Stimulated activated CD4-positive, alpha-beta T cell treated with anti-CD3 and anti-CD28 coated beads, Interleukin-12 subunit alpha, Interleukin-12 subunit beta, amount 100 ng/mL, for 48 hours (primary cell): ENCODE data around the gene AP3S2.
"Not testable (repeated sequence)": the region's sequence is repeated elsewhere in the genome, so short reads cannot be mapped to it uniquely, and the experiment has no call there.

Experiments
- DNase-seq, 3 donors: peaks; one replicate each; pipeline ENCODE4 v3.0.0-alpha.2; 2020; ENCODE audit warnings: low read depth in 2 of 3, low spot score in 1 of 3

Gene AP3S2

GRCh38 chr15:89869490-89869889, 24.3 kb downstream of the AP3S2 start:
- not testable (repeated sequence) for DNase-seq

- DNase-seq: no peak
Measured at GRCh38 chr15:89864958-89865739, 28.6 kb downstream of the AP3S2 start.

DNA sequence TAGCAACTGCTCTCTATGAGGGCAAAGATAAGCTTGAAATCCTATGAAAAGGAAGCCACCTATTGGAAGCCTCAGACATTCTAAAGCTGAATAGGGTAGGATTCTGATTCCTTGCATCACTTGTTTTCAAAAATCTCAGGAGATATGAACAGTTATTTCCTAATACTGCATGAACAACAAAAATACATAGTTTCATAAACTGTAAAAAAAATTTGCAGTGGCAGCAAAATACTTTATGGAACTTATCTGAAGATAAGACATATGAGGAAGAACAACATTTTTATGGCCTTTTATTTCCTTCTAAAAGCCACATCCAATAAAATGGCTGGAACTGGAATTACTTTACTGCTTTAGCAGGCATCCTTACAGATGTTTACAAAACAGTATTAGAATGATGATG, 29.9 kb downstream of the AP3S2 start:
- no peak for DNase-seq

DNA sequence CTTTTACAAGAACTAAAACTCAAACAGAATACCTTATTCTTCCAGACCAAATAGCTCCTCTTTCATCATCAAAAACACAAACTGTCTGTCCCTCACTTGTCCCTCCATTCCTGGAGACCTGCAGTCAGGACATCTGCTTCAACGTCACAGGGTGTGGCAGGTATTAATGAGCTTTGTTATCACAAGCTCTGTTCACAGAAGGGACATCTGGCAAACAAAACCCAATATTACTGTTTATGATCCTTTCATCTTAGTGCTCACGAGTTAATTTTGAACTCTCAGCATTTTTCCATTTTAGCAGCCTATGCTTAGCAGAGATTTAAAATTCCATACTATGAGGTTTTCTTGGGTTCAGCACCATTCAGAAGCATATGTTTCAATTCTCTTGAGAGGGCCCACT, 32.9 kb downstream of the AP3S2 start:
- DNase-seq: no peak

- DNase-seq: no peak
Measured at GRCh38 chr15:89860431-89860830, 33.4 kb downstream of the AP3S2 start.

GRCh38 chr15:89858661-89859458, 34.9 kb downstream of the AP3S2 start:
- no peak for DNase-seq

DNA sequence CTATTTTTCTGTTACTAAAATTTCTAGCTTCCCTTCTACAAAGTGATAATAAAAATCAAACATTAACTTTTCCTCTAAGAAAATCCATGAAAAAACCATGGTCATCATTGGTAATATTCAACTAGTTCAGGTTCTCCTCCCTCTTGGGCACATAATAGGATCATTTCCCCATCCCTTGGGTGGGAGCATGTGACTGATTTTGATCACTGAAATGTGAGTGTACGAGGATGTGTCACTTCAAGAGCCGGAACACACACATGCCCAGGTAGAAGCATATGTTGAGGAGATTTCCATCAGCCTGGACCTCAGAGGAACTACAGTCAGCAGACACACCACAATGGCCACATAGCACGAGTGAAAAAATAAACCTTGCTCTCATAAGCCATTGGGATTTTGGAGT, 36.1 kb downstream of the AP3S2 start:
- no peak for DNase-seq

GRCh38 chr15:89855948-89856347, 37.8 kb downstream of the AP3S2 start:
- DNase-seq: no peak

GRCh38 chr15:89854863-89855262, 38.9 kb downstream of the AP3S2 start:
- DNase-seq: not testable (repeated sequence)

- no peak for DNase-seq
Measured at GRCh38 chr15:89852342-89852995, 41.3 kb downstream of the AP3S2 start.

DNA sequence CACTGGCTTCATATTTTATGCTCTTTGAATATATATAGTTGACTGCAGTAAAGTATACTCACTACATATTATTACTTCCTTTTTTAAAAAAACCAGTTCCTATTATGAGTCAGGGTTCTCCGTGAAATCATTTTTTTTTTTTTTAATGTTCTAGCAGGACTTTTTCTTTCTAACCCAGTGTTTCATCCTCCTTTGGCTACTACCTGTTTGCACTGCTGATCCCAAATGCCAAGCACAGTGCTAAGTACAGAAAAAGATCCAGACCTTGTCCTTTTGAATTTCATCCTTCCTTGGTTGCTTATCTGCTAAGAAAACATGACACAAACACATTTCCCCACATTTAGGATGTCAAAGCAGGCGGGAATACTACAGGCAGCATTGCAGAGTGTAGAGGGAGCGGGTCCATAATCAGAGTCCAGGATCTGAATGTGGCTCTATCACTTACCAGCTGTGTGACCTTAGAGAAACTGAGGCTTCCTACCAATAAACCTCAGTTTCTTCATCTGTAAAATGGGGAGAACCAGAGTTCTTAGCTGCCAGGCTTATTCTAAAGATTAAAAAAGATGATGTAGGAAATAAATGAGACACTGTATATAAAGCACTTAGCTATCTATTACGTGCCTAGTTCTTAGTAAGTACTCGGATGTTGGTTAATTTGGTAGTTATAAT, 42.0 kb downstream of the AP3S2 start:
- no peak for DNase-seq

GRCh38 chr15:89848970-89849292, 44.9 kb downstream of the AP3S2 start:
- no peak for DNase-seq

DNA sequence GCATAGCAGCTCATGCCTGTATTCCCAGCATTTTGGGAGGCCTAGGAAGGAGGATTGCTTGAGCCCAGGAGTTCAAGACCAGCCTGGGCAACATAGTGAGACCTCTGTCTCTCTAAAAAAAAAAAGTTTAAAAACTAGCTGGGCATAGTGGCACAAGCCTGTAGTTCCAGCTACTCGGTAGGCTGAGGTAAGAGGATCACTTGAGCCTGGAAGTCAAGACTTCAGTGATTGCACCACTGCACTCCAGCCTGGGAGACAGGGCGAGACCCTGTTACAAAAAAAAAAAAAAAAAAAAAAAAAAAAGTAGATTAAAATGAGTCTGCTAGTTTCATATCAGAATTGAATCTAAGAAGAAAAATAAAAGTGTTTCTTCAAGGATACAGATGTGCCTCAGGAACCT, 46.7 kb downstream of the AP3S2 start:
- DNase-seq: no peak

GRCh38 chr15:89845305-89845893, 48.4 kb downstream of the AP3S2 start:
- no peak for DNase-seq

DNA sequence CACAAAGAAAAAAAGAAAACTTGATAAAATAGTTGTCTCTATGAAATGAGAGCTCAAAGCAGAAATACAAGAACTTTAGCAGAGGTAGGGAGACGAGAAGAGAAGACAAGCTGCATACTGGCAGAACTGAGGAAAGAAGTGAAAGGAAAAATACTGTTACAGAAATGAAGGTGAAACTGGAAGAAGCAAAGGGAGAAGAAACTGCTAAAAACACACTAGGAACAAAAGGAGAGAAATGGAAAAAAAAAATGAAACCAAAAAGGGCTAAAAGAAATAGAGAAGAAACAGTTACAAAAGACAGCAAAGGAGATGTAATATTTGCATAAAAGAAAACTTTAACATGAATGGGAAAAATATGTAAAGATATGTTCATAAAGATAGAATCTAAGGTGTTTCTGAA, 51.8 kb downstream of the AP3S2 start:
- DNase-seq: no peak

GRCh38 chr15:89841306-89841705, 52.5 kb downstream of the AP3S2 start:
- DNase-seq: no peak

DNA sequence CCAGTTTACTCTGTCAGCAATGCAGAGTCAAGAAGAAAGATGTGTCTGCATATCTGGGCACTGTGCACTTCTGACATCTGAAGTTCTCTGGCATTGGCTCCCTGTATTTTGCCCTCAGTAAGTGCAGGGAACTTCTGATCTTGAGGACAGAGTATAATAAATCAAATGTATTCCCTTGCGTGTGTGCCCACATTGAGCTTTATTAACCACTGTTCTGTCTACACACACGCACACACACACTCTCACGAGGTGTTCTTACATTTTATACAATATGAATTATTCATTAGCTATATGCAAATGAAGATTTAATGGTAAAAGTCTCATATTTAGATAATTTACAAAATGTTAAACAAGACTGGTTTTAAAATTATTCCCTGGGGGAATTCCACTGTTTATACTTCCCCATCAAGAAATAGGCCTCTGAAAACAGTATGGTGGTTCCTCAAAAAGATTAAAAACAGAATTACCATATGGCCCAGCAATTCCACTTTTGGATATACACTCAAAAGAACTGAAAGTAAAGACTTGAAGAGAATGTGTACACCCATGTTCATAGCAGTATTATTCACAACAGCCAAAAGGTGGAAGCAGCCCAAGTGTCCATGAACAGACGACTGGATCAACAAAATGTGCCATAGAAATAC, 54.5 kb downstream of the AP3S2 start:
- DNase-seq: no peak

DNA sequence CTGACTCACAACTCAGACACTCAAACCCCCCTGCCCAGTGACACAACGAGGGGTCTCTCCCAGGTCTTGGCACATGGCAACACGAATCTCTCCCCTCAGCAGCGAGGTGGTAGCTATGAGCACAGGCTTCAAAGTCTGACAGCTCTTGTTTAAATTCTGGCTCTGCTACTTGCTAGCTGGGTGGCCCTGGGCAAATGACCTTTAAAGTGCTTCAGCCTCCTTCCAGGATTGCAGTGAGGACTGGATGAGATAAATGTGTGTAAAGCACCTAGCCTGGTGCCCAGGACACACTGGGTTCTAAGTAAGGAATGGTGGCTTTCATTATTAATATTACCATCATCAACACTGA, 56.0 kb downstream of the AP3S2 start:
- no peak for DNase-seq

DNA sequence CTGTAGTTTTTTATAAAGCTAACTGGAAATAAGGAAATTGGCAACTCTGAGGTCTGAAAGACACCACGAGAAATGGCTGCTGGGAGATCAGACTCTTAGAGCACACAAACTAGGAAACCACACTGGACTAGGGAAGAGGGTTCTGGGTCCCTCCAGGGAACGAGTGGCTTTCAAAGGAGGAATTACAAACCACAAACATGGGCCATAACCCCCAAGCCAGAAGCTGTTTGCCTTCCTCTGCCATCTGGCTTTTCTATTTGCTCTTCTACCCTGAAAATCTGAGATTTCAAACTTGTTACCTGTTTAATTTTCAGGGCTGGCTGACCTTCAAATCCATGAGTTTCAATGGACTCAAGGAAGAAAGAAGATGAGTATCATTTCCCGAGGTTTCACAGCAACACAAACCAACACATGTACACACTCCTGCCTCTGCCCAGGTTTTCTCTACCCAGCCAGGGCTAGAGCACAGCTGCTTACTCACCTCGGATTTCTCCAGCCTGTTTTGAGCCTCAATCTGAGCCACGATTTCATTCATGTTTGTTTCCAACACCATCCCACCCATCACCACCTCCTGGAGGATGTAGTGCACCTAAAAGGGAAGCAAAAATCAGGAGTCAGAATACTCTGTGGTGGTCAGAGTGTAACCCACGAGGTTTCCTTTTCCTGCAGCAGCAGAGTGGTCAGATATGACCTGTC, 56.5 kb downstream of the AP3S2 start:
- DNase-seq: no peak
